Mesenchymal stem cell (in vitro differentiated cells and primary cell): ENCODE data around the gene PSORS1C1.
"Not testable (repeated sequence)": the region's sequence is repeated elsewhere in the genome, so short reads cannot be mapped to it uniquely, and the experiment has no call there.

Source experiments
- DNase-seq: peaks from one replicate; pipeline ENCODE4 v3.0.0-alpha.2; 2013
- H2AFZ ChIP-seq: one replicate; pipeline ENCODE4 v1.6.1; 2013; ENCODE audit warnings: low read depth, mild to moderate bottlenecking, control low read depth, inconsistent platforms, low read length, moderate library complexity
- H2AK5ac ChIP-seq: 2 replicates; pipeline ENCODE4 v1.6.1; 2013; ENCODE audit warnings: low read length, moderate library complexity, mild to moderate bottlenecking, inconsistent platforms; ENCODE audit not compliant: severe bottlenecking
- H2BK120ac ChIP-seq: one replicate; pipeline ENCODE4 v1.6.1; 2013; ENCODE audit warnings: low read depth, mild to moderate bottlenecking, inconsistent platforms, low read length, moderate library complexity
- H2BK12ac ChIP-seq, 2 experiments: one replicate each; pipeline ENCODE4 v1.6.1; 2013; ENCODE audit warnings: inconsistent platforms in 2 of 2, low read length in 2 of 2, mild to moderate bottlenecking in 2 of 2, moderate library complexity in 2 of 2, control low read depth in 1 of 2
- H2BK15ac ChIP-seq: one replicate; pipeline ENCODE4 v1.6.1; 2013; ENCODE audit warnings: mild to moderate bottlenecking, low read depth, inconsistent platforms; ENCODE audit not compliant: poor library complexity, severe bottlenecking
- H2BK5ac ChIP-seq: 2 replicates; pipeline ENCODE4 v1.6.1; 2013; ENCODE audit warnings: low read depth, mild to moderate bottlenecking, low read length, control low read depth, inconsistent platforms; ENCODE audit not compliant: poor library complexity, severe bottlenecking
- H3K14ac ChIP-seq, 2 experiments: one replicate each; pipeline ENCODE4 v1.6.1; 2013; ENCODE audit warnings: inconsistent platforms in 2 of 2, low read length in 2 of 2, control low read depth in 1 of 2, mild to moderate bottlenecking in 1 of 2, moderate library complexity in 1 of 2
- H3K18ac ChIP-seq, 2 experiments: one replicate each; pipeline ENCODE4 v1.6.1; 2013; ENCODE audit warnings: inconsistent platforms in 2 of 2, low read length in 2 of 2, control low read depth in 1 of 2, low read depth in 1 of 2, mild to moderate bottlenecking in 1 of 2
- H3K23ac ChIP-seq, 2 experiments: one replicate each; pipeline ENCODE4 v1.6.1; 2013; ENCODE audit warnings: inconsistent platforms in 2 of 2, low read length in 2 of 2, mild to moderate bottlenecking in 2 of 2, moderate library complexity in 2 of 2, control low read depth in 1 of 2
- H3K27ac ChIP-seq: 2 replicates; pipeline ENCODE4 v1.5.1; 2013; ENCODE audit warnings: mild to moderate bottlenecking, moderate library complexity, low read length, control low read depth, inconsistent platforms; ENCODE audit not compliant: poor library complexity, severe bottlenecking
- H3K27me3 ChIP-seq, 2 experiments: 2 replicates each; pipeline versions ENCODE4 v1.6.1 to v1.7.0; 2013; ENCODE audit warnings: low read length in 2 of 2, mild to moderate bottlenecking in 2 of 2, moderate library complexity in 2 of 2, control low read depth in 1 of 2, inconsistent platforms in 1 of 2; ENCODE audit not compliant: control insufficient read depth in 1 of 2, insufficient read depth in 1 of 2
- H3K36me3 ChIP-seq, 2 experiments: 2 replicates each; pipeline versions ENCODE4 v1.6.1 to v1.7.0; 2013; ENCODE audit warnings: low read length in 2 of 2, control low read depth in 1 of 2, inconsistent platforms in 1 of 2, low read depth in 1 of 2, mild to moderate bottlenecking in 1 of 2; ENCODE audit not compliant: insufficient read depth in 2 of 2, control insufficient read depth in 1 of 2
- H3K4ac ChIP-seq, 2 experiments: one replicate each; pipeline ENCODE4 v1.6.1; 2013; ENCODE audit warnings: inconsistent platforms in 2 of 2, low read length in 2 of 2, mild to moderate bottlenecking in 2 of 2, moderate library complexity in 2 of 2, control low read depth in 1 of 2, low read depth in 1 of 2
- H3K4me1 ChIP-seq: 2 replicates; pipeline ENCODE4 v1.6.1; 2013; ENCODE audit warnings: low read depth, low read length, control low read depth; ENCODE audit not compliant: control insufficient read depth, insufficient read depth
- H3K4me2 ChIP-seq: 2 replicates; pipeline ENCODE4 v1.6.1; 2013; ENCODE audit warnings: low read length, mild to moderate bottlenecking, inconsistent platforms; ENCODE audit not compliant: poor library complexity, severe bottlenecking
- H3K4me3 ChIP-seq, 2 experiments: 2 replicates each; pipeline versions ENCODE4 v1.5.1 to v1.7.0; 2013; ENCODE audit warnings: low read length in 2 of 2, mild to moderate bottlenecking in 2 of 2, control low read depth in 1 of 2, low read depth in 1 of 2; ENCODE audit not compliant: insufficient read depth in 1 of 2
- H3K79me1 ChIP-seq: replicated peaks from 2 replicates; pipeline ENCODE4 v1.6.1; 2013; ENCODE audit warnings: mild to moderate bottlenecking, control low read depth, low read length, inconsistent platforms; ENCODE audit not compliant: poor library complexity, severe bottlenecking
- H3K9ac ChIP-seq: 2 replicates; pipeline ENCODE4 v1.7.0; 2013; ENCODE audit warnings: mild to moderate bottlenecking, low read length, moderate library complexity
- H3K9me3 ChIP-seq: 2 replicates; pipeline ENCODE4 v1.7.0; 2013; ENCODE audit warnings: mild to moderate bottlenecking, low read length; ENCODE audit not compliant: control insufficient read depth
- H4K8ac ChIP-seq: one replicate; pipeline ENCODE4 v1.6.1; 2013; ENCODE audit warnings: inconsistent platforms, mild to moderate bottlenecking, low read length, moderate library complexity
- H4K91ac ChIP-seq: one replicate; pipeline ENCODE4 v1.6.1; 2013; ENCODE audit warnings: mild to moderate bottlenecking, low read length, inconsistent platforms
- WGBS: methylation state at CpG from one replicate; pipeline ENCODE4 v1.1.7; 2013; ENCODE audit warnings: mixed read lengths; 5-methylcytosine and 5-hydroxymethylcytosine counted together

PSORS1C1 gene

DNA sequence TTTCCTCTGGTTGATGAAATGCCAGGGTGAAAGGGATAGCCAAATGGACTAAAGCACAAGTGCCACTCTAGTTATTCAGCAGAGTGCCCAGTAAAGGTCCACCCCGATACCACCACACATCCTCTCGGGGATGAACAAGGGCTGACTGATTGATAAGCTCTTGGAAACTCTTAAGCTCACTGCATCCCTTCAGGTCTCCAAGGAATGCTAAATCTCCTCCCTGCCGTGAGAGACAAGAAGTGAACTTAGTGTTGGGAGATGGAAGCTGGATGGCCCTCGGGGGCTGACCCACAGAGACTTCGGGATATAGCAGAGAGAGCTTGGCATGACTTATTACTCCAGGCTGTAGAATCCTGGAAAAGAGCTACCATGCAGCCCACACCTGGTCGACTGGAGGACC is 69.3 kb downstream of the PSORS1C1 start:
- not testable (repeated sequence) for H3K27ac ChIP-seq, H3K4me3 ChIP-seq, H3K18ac ChIP-seq, H2BK120ac ChIP-seq, H3K27me3 ChIP-seq, H2AK5ac ChIP-seq, H2BK5ac ChIP-seq, H3K9me3 ChIP-seq, DNase-seq, H3K4ac ChIP-seq, H3K4me1 ChIP-seq, H3K14ac ChIP-seq, H2BK12ac ChIP-seq, H2BK15ac ChIP-seq, H4K91ac ChIP-seq, H2AFZ ChIP-seq, H3K9ac ChIP-seq, H3K23ac ChIP-seq, H4K8ac ChIP-seq
- Histone ChIP-seq H3K4me2 (peak overlapping the region; percentile 45), H3K79me1 (peaks cover 16% of the 10 kb centered on the region), H3K36me3 (peaks cover 0 to 17% of the 10 kb centered on the region in 2 experiments)
- WGBS, result 67% methylated on average over 5 of the region's 6 CpGs

DNA sequence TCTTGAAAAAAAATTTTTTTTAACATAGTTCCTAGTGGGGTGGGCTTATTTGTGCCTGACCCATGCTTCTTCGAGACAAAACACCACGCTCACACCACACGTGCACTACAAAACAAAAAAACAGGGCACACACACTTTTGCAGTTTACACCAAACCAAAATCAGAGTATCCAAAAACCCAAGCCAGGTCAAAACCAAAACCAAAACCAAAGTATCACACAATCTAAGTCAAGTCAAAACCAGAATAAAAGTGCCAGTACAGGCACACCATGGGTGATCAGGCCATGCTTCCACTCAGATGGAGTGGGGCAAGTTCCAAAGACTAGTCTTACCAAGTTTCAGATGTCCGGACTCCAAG is 71.1 kb downstream of the PSORS1C1 start:
- H3K4ac ChIP-seq, H3K4me1 ChIP-seq, H4K8ac ChIP-seq, H3K27me3 ChIP-seq, H2AK5ac ChIP-seq, H2BK12ac ChIP-seq, H3K18ac ChIP-seq, H2BK120ac ChIP-seq, H3K14ac ChIP-seq, H2AFZ ChIP-seq, DNase-seq, H4K91ac ChIP-seq, H3K36me3 ChIP-seq, H2BK15ac ChIP-seq, H3K9me3 ChIP-seq, H3K79me1 ChIP-seq, H3K23ac ChIP-seq: not testable (repeated sequence)
- peak overlapping the region; percentile 87 for H3K9ac ChIP-seq
- H3K4me3 ChIP-seq, result peak overlapping the region; percentile 36 to 69
- H2BK5ac ChIP-seq, result peak overlapping the region; percentile 90
- H3K27ac ChIP-seq, result peak overlapping the region; percentile 99
- peak overlapping the region; percentile 65 for H3K4me2 ChIP-seq
- 97% methylated on average over 4 of the region's 4 CpGs for WGBS

DNA sequence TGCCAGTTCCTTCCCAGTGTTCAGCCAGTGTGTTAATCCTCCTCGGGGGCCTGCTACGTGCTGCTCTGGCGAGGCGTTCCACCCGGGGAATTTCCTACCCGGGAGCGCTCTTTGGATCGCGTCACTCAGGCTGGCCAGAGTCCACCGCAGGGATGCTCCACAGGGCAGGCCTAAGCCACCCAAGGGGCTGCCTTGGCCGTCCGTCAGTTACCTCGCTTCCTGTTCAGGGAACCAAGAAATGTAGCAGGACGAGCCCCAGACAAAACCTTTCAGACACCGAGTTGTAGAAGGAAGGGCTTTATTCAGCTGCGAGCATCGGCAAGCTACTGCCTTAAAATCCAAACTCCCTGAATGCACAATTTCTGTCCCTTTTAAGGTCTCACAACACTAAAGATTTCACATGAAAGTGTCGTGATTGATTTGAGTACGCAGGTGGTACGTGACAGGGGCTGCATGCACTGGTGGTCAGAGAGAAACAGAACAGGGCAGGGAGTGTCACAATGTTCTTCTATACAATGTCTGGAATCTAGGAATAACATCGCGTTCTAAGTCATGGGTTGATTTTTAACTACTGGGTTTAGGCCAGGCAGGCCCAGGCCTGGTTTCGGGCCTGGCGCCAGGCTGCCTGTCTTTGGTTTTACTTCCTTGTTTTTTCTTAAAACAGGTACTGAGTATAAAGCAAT is 71.6 kb downstream of the PSORS1C1 start:
- 95% methylated on average over 24 of the region's 24 CpGs for WGBS
- Histone ChIP-seq H3K4me3 (peak overlapping the region; percentile 36 to 69), H3K9ac (peak overlapping the region; percentile 87), H2AFZ (no peak overlapping the region), H3K9me3 (no peaks in the 10 kb centered on the region), H3K4ac (no peak overlapping the region), H3K27ac (peak overlapping the region; percentile 99), H3K14ac (no peak overlapping the region), H3K4me2 (peak overlapping the region; percentile 65), H4K8ac (no peak overlapping the region), H3K36me3 (peaks cover 0 to 2% of the 10 kb centered on the region in 2 experiments), H2BK15ac (no peak overlapping the region), H3K79me1 (peaks cover 1% of the 10 kb centered on the region), H2BK5ac (peak overlapping the region; percentile 90), H2AK5ac (peak overlapping the region; percentile 41), H2BK120ac (no peak overlapping the region), H3K27me3 (no peaks in the 10 kb centered on the region), H2BK12ac (no peak overlapping the region), H3K18ac (no peak overlapping the region), H3K23ac (no peak overlapping the region), H3K4me1 (peaks cover 6% of the 10 kb centered on the region), H4K91ac (no peak overlapping the region)
- no peak for DNase-seq

DNA sequence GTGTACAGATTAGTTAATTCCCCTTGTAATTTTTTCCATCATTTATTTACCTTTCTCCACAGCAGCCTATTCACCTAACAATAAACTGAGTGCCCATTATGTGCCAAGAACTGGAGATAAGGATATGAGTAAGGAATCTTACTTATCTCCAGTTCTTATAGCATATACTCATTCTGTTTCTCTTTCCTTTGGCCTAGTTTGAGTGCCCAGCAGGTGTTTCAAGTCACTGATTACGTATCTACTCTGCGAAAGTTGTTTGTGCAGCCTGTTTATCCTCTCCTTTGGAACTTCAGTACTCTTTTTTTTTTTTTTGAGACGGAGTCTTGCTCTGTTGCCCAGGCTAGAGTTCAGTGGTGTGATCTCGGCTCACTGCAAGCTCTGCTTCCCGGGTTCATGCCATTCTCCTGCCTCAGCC is 73.2 kb downstream of the PSORS1C1 start:
- Histone ChIP-seq H3K14ac (no peak overlapping the region), H3K4me1 (peaks cover 5% of the 10 kb centered on the region), H3K36me3 (no peaks in the 10 kb centered on the region), H3K4ac (no peak overlapping the region), H4K91ac (no peak overlapping the region), H3K79me1 (peaks cover 1% of the 10 kb centered on the region), H2AFZ (no peak overlapping the region), H3K9me3 (no peaks in the 10 kb centered on the region), H2AK5ac (no peak overlapping the region), H3K9ac (no peak overlapping the region), H3K18ac (no peak overlapping the region), H3K27ac (no peak overlapping the region), H2BK5ac (no peak overlapping the region), H3K4me2 (no peak overlapping the region), H3K27me3 (no peaks in the 10 kb centered on the region), H4K8ac (no peak overlapping the region), H2BK12ac (no peak overlapping the region), H2BK15ac (no peak overlapping the region), H3K4me3 (no peak overlapping the region), H2BK120ac (no peak overlapping the region), H3K23ac (no peak overlapping the region)
- 95% methylated on average over 5 of the region's 5 CpGs for WGBS
- DNase-seq, result no peak
